ENCODE results near the gene LY6G5C. TPM values are rescaled to one million over a fixed set of nuclear protein-coding genes. Genes with fewer than 3 reads are reported as not detected.

LY6G5C gene
- total and polyA plus RNA-seq, 2 donors (not counting 3 experiments of a cell fraction or from before 2014, with no cell fraction given): 8.2 to 11.4 TPM

- BruUV-seq (replicated peaks): no TSS peak
- intact Hi-C loops (cut with micrococcal nuclease) (no loop called here), dilution Hi-C loops (cut with MboI; ENCODE audit: extremely low pct_ligation_motif_present, low sequenced_read_pairs) (no loop called here)
- H3K27me3 ChIP-seq (ENCODE audit: control insufficient read depth in 2 of 2, insufficient read depth in 2 of 2, low read length in 2 of 2): no peaks in the 10 kb centered on the region
- peaks cover 26% of the 10 kb centered on the region for H3K79me2 ChIP-seq (ENCODE audit: control insufficient read depth, insufficient read depth, low read length)
- ChIA-PET POLR2A (no interaction called here), CTCF (no interaction called here)
- no peak overlapping the region for H3K4me3 ChIP-seq (replicated peaks in 1 of 3; ENCODE audit: insufficient read depth in 1 of 3, low read depth in 1 of 3, low read length in 3 of 3)
- FAIRE-seq: no peak
- no peak overlapping the region for H3K9ac ChIP-seq (replicated peaks; ENCODE audit: extremely low read depth, insufficient read depth, low read length)
- TF ChIP-seq JUN (IDR thresholded peaks at IDR 0.05; ENCODE audit: borderline replicate concordance, insufficient read depth, insufficient read length, low read depth): no peak
- TF ChIP-seq GATA2 (IDR thresholded peaks at IDR 0.05; ENCODE audit: insufficient read depth, insufficient read length, low read depth, low read length): no peak
- TF ChIP-seq, protein P1, sequence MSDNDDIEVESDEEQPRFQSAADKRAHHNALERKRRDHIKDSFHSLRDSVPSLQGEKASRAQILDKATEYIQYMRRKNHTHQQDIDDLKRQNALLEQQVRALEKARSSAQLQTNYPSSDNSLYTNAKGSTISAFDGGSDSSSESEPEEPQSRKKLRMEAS (IDR thresholded peaks at IDR 0.05; ENCODE audit: insufficient read depth, insufficient read length): no peak
- TF ChIP-seq MYC (IDR thresholded peaks at IDR 0.05; ENCODE audit: low read depth, low read length): no peak
- no peak for TF ChIP-seq POLR2A (IDR thresholded peaks at IDR 0.05; ENCODE audit: low read depth, low read length)
- TF ChIP-seq EZH2 (IDR thresholded peaks at IDR 0.05; ENCODE audit: borderline replicate concordance, low read depth, low read length, severe bottlenecking): no peak
- no peak for TF ChIP-seq FOS (IDR thresholded peaks at IDR 0.05; ENCODE audit: borderline replicate concordance, insufficient read depth, low read length)
- no peak for TF ChIP-seq POLR2AphosphoS5 (IDR thresholded peaks at IDR 0.05; ENCODE audit: insufficient read depth, low read depth, low read length)
- TF ChIP-seq CTCF (IDR thresholded peaks at IDR 0.05; ENCODE audit: extremely low read depth in 1 of 2, insufficient read depth in 1 of 2, low read depth in 1 of 2, low read length in 2 of 2): no peak
- no peak overlapping the region for H3K27ac ChIP-seq (ENCODE audit: insufficient read depth, low read depth, low read length)
- H3K9me3 ChIP-seq (replicated peaks; ENCODE audit: control insufficient read depth, insufficient read depth, low read length): no peaks in the 10 kb centered on the region
- DNase-seq (ENCODE audit: low read depth, low spot score): no peak
- no peaks in the 10 kb centered on the region for H3K4me1 ChIP-seq (ENCODE audit: control insufficient read depth, extremely low read depth, insufficient read depth, low read length)
- no peak overlapping the region for H3K4me2 ChIP-seq (ENCODE audit: insufficient read depth, low read length)
- H3K36me3 ChIP-seq (ENCODE audit: control insufficient read depth in 2 of 2, extremely low read depth in 1 of 2, insufficient read depth in 2 of 2, low read length in 2 of 2): peaks cover 51 to 84% of the 10 kb centered on the region in 2 experiments
- no peak overlapping the region for H2AFZ ChIP-seq (ENCODE audit: low read depth, low read length)
- peaks cover 3% of the 10 kb centered on the region for H4K20me1 ChIP-seq (replicated peaks; ENCODE audit: control insufficient read depth, extremely low read depth, insufficient read depth, low read length)
- H3K9me1 ChIP-seq (replicated peaks; ENCODE audit: control insufficient read depth, extremely low read depth, insufficient read depth, low read length): no peaks in the 10 kb centered on the region
These were observed 49.1 kb downstream of the LY6G5C start for GRCh38 chr6:31631681-31632278.

Data from endothelial cell of umbilical vein (primary cell).